DMS79 treated with DMSO at 0.1 percent for 48 hours (cell line): Measurements from ENCODE around the gene FKBP8.
"Not testable (repeated sequence)": the region's sequence is repeated elsewhere in the genome, so short reads cannot be mapped to it uniquely, and the experiment has no call there.

Source experiments
- DNase-seq: peaks from one replicate; lab custom pipeline; 2025; lab: John Stamatoyannopoulos, UW

The FKBP8 gene

GRCh38 chr19:18542941-18543813 is at the start of gene FKBP8:
TSS of gene FKBP8 (minus strand) at chr19:18543573. CDS start at chr19:18541970, 1,603 bp downstream.
- peak; percentile 76 for DNase-seq

- not testable (repeated sequence) for DNase-seq
Measured at GRCh38 chr19:18592732-18593131, 49.4 kb upstream of the FKBP8 start.

GRCh38 chr19:18591735-18592385 is 48.5 kb upstream of the FKBP8 start:
- DNase-seq = no peak

GRCh38 chr19:18590273-18591272 is 47.2 kb upstream of the FKBP8 start:
- DNase-seq = peak; percentile 95

GRCh38 chr19:18589380-18590272 is 46.3 kb upstream of the FKBP8 start:
- DNase-seq = peak; percentile 81

- peak; percentile 65 for DNase-seq
Measured at GRCh38 chr19:18588611-18589379, 45.4 kb upstream of the FKBP8 start, which contains the start of gene REX1BD. TSS of gene REX1BD (plus strand) at chr19:18588798. CDS start at chr19:18588802, 4 bp downstream.

DNA sequence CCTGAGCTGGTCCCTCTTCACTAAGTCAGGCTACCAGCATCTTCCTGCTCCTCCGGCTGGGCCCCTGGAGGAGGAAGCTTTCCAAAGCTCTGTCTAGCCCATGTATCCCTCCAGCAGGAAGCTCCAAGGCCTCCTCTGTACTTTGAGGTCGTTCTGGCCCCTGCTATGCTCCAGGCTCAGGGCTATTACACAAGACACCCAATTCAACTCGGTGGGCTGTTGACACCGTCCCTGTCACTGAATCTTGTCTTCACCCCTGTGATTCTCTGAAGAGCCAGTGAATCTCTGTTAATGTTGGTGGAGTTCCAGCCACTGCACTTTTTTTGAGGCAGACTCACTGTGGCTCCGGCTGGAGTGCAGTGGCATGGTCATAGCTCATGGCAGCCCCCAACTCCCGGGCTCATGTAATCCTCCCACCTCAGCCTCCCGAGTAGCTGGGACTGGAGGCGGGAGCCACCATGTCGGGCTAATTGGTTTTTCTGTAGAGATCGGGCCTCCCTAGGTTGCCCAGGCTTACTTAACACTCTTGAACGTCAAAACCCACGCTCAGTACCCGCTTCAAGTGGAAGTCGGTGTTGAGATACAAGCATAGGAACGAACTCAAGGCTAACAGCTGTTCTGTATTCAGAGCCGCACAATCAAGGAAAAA is 44.7 kb upstream of the FKBP8 start:
- no peak for DNase-seq

DNA sequence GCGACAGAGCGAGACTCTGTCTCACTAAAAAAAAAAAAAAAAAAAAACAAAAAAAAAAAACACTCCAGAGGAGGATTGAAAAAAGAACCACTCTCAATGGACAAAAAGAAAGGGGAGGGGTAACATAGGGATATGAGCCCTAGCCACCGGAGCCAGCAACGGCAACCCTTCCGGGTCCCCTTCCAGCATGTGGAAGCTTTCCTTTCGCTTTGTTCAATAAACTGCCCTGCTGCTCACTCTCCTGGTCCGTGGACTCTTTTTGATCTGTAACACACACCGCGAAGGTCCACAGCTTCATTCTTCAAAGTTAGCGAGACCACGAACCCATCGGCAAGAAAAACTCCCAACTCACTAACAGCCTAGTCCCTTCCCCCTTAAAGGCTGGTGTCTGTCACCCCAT is 44.2 kb upstream of the FKBP8 start:
- no peak for DNase-seq

GRCh38 chr19:18586306-18586705 is 42.9 kb upstream of the FKBP8 start:
- no peak for DNase-seq

DNA sequence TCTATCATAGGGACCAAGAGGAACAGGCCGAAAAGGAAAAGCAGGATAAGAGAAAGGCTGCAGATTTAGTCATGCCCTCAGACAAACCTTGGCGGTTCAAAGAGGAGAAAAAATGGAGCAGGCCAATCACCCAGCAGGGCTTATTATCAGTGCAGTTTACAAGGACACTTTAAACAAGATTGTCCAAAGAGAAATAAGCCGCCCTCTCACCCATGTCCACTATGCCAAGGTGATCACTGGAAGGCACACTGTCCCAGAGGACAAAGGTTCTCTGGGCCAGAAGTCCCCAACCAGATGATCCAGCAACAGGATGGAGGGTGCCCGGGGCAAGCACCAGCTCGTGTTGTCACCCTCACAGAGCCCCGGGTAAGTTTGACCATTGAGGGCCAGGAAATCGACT is 36.9 kb upstream of the FKBP8 start:
- no peak for DNase-seq

DNA sequence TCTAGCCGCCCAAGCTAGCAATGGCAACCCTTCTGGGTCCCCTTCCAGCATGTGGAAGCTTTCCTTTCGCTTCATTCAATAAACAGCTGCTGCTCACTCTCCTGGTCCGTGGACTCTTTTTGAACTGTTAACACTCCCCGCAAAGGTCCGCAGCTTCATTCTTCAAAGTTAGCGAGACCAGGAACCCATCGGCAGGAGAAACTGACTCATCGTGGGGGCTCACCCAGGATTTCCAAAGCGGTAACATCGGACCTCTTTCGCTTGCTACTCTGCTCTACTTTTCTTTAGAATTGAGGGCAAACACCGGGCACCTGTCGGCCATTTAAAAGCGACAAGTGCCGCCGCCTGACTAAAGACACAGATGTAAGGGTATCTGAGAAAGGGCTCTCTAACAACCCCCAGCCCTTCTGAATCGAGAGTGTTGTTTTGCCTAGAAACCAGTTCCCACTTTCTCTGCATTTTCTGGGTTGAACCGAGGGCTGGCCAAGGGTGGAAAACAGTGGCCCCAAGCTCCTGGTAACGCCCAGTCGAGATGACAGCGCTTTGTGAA is 34.1 kb upstream of the FKBP8 start:
- no peak for DNase-seq

DNA sequence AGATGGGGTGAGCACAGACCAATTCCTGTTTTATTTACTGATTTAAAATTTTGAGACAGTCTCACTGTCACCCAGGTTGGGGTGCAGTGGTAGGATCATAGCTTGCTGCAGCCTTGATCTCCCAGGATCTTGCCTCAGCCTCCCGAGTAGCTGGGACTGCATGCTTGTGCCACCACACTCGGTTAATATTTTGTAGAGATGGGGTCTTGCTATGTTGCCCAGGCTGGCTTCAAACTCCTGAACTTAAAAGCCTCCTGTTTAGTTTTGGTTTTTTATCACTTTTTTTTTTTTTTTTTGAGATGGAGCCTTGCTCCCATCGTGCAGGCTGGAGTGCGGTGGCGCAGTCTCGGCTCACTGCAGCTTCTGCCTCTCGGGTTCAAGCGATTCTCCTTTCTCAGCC is 33.0 kb upstream of the FKBP8 start:
- no peak for DNase-seq

DNA sequence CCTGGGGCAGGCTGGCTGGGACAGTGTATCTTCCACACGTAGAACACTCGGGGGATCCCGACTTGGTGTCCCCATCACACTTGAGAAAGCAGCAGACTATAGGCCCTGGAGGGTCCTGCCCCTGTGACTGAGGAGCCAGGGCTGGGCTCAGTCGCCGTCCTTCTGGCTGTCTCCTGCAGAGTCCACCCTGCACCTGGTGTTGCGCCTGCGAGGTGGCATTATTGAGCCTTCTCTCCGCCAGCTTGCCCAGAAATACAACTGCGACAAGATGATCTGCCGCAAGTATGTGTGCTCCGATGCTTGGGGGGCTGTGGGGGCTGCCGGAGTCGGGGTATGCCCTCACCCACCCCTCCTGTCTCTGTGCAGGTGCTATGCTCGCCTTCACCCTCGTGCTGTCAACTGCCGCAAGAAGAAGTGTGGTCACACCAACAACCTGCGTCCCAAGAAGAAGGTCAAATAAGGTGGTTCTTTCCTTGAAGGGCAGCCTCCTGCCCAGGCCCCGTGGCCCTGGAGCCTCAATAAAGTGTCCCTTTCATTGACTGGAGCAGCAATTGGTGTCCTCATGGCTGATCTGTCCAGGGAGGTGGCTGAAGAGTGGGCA is 31.4 kb upstream of the FKBP8 start:
- DNase-seq = no peak

- DNase-seq = peak; percentile 95
Measured at GRCh38 chr19:18571564-18572344, 28.4 kb upstream of the FKBP8 start, which contains the start of gene UBA52. TSS of gene UBA52 (plus strand) at chr19:18571857. CDS start at chr19:18573301, 1,444 bp downstream.

DNA sequence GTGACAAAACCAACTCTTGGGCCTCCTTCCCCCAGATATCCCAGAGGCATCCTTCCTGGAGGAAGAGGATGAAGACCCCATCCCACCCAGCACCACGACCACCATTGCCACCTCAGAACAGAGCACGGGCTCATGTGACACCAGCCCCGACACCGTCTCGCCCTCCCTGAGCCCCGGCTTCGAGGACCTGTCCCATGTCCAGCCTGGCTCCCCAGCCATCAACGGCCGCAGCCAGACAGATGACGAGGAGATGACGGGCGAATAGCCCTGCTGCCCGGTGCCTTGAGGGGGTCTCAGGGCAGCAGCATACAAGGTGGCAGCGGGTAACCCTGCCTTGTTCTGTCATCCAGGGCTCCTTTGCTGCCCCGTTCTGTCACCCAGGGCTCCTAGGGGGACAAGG is 25.0 kb upstream of the FKBP8 start:
- DNase-seq = no peak

- DNase-seq = no peak
Measured at GRCh38 chr19:18566953-18567352, 23.6 kb upstream of the FKBP8 start.

DNA sequence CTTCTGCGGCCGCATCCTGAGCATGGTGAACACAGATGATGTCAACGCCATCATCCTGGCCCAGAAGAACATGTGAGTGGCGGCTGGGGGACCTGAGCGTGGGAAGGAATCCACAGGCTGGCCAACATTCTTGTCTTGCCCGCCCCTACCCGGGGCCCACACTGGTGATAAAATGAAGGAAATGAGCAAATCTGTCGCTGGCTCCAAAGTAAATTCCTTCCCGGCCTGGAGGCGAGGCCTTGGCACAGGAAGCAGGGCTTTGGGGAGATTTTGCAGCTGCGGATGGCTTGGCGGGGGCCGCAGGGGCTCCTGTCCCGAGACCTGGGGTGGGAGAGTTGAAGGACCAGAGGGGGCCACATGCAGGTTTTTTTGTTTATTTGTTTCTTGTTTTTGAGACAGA is 18.7 kb upstream of the FKBP8 start:
- no peak for DNase-seq

DNA sequence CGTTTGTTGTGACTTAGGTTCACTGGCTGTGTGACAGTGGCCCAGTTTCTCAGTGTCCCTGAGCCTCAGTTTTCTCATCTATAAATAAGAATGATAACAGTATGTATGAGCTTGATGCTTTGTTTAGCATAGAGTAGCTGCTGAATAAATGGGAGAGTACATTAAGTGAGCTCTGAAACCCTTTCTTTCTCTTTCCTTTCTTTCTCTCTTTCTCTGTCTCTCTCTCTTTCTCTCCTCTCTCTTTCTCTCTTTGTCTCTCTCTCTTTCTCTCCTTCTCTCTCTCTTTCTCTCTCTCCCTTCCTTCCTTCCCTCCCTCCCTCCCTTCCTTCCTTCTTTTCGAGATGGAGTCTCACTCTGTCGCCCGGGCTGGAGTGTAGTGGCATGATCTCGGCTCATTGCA is 16.3 kb upstream of the FKBP8 start:
- no peak for DNase-seq
